ENCODE measurements around the gene TOM1L2. TPM values are rescaled to one million over a fixed set of nuclear protein-coding genes. Genes with fewer than 3 reads are reported as not detected.

Gene TOM1L2
- total RNA-seq, 3 donors from 2014 or later = 67.8 to 101 (median 87.7) TPM

DNA sequence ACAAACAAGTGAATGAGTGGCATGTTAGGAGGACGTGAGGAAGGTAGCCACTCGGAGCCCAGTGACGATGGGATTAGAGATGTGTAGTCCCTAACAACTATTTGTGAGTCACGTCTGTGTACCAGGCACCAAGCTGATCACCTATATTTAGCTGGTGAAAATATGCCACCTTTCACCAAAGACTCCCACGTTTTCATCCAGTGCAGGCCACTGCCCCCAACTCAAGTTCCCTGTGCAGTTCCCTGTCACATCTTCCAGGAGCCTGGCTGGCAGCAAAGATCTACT lies 67.2 kb downstream of the TOM1L2 start:
- DNase-seq = no peak
- Histone ChIP-seq H3K36me3 (ENCODE audit: low read depth) (no peaks in the 10 kb centered on the region), H3K4me3 (no peak overlapping the region), H3K9me3 (no peaks in the 10 kb centered on the region), H3K4me1 (ENCODE audit: low read depth) (peaks cover 4% of the 10 kb centered on the region)
- no peak for ATAC-seq
- TF ChIP-seq, protein P1, sequence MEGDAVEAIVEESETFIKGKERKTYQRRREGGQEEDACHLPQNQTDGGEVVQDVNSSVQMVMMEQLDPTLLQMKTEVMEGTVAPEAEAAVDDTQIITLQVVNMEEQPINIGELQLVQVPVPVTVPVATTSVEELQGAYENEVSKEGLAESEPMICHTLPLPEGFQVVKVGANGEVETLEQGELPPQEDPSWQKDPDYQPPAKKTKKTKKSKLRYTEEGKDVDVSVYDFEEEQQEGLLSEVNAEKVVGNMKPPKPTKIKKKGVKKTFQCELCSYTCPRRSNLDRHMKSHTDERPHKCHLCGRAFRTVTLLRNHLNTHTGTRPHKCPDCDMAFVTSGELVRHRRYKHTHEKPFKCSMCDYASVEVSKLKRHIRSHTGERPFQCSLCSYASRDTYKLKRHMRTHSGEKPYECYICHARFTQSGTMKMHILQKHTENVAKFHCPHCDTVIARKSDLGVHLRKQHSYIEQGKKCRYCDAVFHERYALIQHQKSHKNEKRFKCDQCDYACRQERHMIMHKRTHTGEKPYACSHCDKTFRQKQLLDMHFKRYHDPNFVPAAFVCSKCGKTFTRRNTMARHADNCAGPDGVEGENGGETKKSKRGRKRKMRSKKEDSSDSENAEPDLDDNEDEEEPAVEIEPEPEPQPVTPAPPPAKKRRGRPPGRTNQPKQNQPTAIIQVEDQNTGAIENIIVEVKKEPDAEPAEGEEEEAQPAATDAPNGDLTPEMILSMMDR (IDR thresholded peaks at IDR 0.05) = no peak
- intact Hi-C loops (cut with DNase I, micrococcal nuclease) = no loop called here

DNA sequence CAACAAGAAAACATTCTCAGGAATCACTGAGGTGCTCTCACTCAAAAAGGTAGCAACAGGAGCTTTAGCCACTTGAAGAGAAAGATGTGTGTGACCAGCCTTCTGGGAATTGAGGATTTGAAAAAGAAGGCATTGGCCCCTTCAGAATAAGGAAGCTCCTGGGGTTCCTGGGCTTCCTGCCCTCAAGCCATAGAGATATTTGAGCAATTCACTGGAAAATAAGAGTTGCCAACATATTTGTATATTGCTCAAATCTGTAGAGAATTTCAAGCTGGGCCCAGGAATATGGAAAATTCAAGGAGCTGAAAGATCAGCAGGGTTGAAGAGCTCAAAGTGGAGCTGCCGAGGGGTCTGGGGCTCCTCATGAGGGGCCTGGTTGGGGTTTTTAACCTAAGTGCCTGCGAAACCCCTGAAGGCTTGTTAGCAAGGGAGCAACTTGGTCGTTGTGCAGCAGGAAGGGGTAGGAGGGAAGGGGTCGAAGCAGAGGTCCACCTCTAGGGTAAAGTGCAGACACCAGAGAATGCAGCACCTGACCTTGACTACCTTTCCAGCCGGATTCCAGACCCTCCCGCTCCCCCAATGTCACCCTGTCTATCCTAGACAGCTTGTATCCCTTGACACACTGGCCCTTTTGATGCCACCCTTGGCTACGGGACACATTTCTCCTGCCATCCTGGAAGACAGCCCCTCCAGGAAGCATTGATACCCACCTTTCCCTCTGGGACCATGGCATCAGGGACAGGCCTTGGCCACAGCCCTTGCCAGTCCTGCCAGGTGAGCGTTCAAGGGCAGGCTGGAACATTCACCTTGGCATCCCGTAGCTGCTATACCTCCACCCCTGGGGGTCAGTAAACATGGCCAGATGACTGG lies 67.8 kb downstream of the TOM1L2 start:
- ATAC-seq = no peak
- Histone ChIP-seq H3K4me1 (ENCODE audit: low read depth) (peaks cover 4% of the 10 kb centered on the region), H3K4me3 (no peak overlapping the region), H3K36me3 (ENCODE audit: low read depth) (no peaks in the 10 kb centered on the region), H3K9me3 (no peaks in the 10 kb centered on the region)
- TF ChIP-seq, protein P1 (IDR thresholded peaks at IDR 0.05) = no peak
- DNase-seq = no peak
- intact Hi-C loops (cut with DNase I, micrococcal nuclease) = no loop called here

DNA sequence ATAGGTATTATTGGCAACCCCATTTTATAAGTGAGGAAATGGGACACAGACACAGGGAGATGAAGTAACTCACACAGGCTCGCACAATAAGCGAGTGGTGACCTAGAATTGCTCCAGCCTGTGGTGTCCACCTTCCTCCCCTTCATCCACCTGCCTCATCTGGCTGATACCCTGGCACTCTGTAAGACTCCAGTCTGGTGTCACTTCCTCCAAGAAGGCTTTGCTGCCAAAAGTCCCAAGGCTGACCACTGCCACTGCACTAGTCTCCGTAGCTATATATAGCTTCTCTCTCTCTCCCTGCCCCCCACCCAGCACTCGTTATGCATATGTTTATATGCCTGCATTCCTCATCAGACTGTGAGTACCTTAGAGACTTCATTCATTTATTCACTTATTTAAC lies 69.3 kb downstream of the TOM1L2 start:
- intact Hi-C loops (cut with DNase I, micrococcal nuclease) = no loop called here
- TF ChIP-seq, protein P1 (IDR thresholded peaks at IDR 0.05) = no peak
- DNase-seq (no peak), ATAC-seq (no peak)
- H3K36me3 ChIP-seq (ENCODE audit: low read depth) = no peaks in the 10 kb centered on the region
- H3K4me1 ChIP-seq (ENCODE audit: low read depth) = peaks cover 4% of the 10 kb centered on the region
- H3K4me3 ChIP-seq = no peak overlapping the region
- H3K9me3 ChIP-seq = no peaks in the 10 kb centered on the region

DNA sequence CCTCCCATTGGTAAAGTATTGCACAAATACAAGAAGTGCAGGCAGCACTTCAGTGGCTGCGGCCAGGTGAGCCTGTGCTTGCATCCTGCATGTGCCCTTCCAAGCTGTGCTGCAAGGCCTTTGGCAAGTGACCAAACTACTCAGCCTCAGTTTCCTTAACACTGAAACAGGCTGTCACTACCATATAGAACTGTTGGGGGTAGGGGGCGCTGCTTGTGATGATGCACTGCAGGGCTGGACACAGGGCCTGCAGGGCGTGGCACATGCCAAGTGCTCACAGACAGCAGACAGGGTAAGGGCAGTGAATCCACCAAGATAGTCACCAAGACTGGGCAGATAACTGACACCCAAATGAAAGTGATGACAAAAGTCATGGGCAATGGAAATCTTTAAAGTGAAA lies 69.8 kb downstream of the TOM1L2 start:
- TF ChIP-seq, protein P1 (IDR thresholded peaks at IDR 0.05) = no peak
- ATAC-seq = no peak
- Histone ChIP-seq H3K9me3 (no peaks in the 10 kb centered on the region), H3K36me3 (ENCODE audit: low read depth) (no peaks in the 10 kb centered on the region), H3K4me3 (no peak overlapping the region), H3K4me1 (ENCODE audit: low read depth) (peaks cover 4% of the 10 kb centered on the region)
- intact Hi-C loops (cut with DNase I, micrococcal nuclease) = no loop called here
- DNase-seq = no peak

DNA sequence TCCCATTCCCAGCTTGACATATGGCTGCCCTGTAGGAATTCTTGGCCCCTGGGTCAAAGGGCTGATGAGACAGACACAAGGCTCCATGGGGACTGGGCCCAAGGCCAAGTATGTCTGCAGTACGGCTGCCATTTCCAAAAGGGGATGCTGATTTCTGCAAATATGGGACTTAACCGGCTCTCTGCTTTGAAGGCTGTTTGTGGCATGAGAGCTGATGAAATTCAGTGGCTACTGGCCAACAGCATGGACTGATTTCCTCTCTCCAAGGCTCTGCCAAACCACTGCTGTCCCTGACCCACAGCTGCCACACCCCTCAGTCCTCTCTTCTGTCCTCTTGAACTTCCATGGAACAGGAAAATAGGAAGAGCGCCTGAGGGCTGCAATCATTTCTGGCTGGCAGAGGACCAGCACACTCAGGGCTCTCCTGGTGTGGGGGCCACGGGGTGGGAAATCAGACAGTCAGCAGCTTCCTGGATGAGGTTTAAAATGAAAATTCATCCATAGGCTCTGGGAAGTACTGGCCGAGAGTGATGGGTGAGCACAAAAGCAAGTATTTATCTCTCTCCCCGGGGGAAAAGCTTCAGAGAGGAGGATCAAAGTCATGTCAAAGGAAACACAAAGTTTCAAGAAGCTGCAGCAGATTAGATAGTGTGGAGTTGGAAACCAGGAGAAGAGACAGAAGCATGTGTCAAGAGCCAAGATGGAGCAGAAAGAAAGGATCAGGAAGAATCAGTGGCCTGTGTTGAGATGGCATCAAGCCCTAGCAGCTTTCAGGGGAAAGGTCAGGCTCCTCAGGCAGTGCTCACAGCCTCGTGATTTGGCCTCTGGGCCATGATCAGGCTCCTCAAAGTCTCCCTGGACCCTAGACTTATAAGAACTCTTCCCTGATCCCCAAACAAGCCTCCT lies 71.3 kb downstream of the TOM1L2 start:
- Histone ChIP-seq H3K4me1 (ENCODE audit: low read depth) (peaks cover 4% of the 10 kb centered on the region), H3K4me3 (no peak overlapping the region), H3K36me3 (ENCODE audit: low read depth) (no peaks in the 10 kb centered on the region), H3K9me3 (no peaks in the 10 kb centered on the region)
- DNase-seq (peak; percentile 55 to 73 (median 70)), ATAC-seq (peak; percentile 92)
- intact Hi-C loops (cut with DNase I, micrococcal nuclease) = no loop called here
- TF ChIP-seq, protein P1 (IDR thresholded peaks at IDR 0.05) = no peak

Data from mucosa of descending colon (tissue), 3 donors.